HuH-7.5 (cell line): ENCODE results near the gene PGAM5.
"Not testable (repeated sequence)": the region's sequence is repeated elsewhere in the genome, so short reads cannot be mapped to it uniquely, and the experiment has no call there.

Experiments used
- DNase-seq: peaks from one replicate; pipeline ENCODE4 v3.0.0; 2011; ENCODE audit warnings: low spot score

Gene PGAM5

GRCh38 chr12:132689227-132689626 lies 21.4 kb upstream of the PGAM5 start:
- peak; percentile 46 for DNase-seq

DNA sequence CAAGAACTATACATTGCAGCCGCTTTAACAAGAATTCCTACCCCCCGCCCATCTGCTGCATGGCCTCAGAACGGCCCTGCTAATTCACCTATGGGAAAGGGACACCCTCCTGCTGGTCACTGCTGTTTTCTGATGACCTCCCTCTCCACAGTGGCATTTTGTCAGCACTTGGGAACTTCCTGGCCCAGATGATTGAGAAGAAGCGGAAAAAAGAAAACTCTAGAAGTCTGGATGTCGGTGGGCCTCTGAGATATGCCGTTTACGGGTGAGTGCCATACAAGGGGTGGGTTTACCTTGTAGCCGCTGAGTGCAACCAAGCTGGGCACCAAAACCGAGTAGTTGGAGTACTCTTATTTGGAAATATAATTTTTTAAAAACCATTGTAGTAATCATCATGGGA lies 20.5 kb upstream of the PGAM5 start:
- no peak for DNase-seq

DNA sequence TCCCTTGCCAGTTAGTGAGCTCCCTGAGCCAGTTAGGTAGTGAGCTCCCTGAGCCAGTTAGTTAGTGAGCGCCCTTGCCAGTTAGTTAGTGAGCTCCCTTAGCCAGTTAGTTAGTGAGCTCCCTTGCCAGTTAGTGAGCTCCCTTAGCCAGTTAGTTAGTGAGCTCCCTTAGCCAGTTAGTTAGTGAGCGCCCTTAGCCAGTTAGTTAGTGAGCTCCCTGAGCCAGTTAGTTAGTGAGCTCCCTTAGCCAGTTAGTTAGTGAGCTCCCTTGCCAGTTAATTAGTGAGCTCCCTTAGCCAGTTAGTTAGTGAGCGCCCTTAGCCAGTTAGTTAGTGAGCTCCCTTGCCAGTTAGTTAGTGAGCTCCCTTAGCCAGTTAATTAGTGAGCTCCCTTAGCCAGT lies 18.6 kb upstream of the PGAM5 start:
- not testable (repeated sequence) for DNase-seq

- not testable (repeated sequence) for DNase-seq
These were observed 15.8 kb upstream of the PGAM5 start for GRCh38 chr12:132694888-132695287.

DNA sequence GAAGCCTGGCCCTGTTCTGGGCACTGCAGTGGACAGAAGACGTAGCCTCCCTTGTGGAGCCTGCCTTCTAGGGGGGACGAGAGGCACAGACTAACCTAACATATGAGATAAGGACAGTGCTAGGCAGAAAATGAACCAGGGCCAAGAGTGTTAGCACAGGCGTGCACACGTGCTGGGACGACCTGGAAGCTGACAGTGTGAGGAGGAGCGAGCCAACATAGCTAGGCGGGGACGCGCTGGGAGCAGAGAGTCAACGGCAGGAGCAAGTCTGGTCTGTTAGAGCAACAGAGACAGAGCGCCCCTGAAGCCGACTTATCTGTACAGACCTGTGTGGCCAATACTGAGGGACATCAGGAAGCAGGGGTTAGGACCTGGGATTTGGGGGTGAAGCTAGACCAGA lies 15.2 kb upstream of the PGAM5 start:
- DNase-seq = no peak

GRCh38 chr12:132698341-132698740 lies 12.3 kb upstream of the PGAM5 start:
- DNase-seq = no peak

DNA sequence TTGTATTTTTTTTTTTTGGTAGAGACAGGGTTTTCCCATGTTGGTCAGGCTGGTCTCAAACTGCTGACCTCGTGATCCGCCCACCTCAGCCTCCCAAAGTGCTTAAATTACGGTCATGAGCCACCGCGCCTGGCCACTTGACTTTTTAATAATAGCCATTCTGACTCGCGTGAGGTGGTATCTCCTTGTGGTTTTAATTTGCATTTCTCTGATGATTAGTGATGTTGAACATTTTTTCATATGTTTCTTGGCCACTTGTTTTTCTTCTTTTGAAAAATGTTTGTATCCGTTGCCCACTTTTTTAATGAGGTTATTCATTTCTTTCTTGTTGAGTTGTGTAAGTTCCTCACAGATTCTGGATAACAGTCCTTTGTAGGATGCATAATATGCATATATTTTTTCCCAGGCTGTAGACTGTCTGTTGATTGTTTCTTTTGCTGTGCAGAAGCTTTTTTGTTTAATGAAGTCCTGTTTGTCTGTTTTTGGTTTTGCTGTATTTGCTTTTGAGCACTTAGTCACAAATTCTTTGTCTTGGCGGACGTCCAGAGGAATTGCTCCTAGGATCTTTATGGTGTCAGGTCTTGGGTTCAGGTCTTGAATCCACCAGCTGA lies 10.3 kb upstream of the PGAM5 start:
- no peak for DNase-seq

DNA sequence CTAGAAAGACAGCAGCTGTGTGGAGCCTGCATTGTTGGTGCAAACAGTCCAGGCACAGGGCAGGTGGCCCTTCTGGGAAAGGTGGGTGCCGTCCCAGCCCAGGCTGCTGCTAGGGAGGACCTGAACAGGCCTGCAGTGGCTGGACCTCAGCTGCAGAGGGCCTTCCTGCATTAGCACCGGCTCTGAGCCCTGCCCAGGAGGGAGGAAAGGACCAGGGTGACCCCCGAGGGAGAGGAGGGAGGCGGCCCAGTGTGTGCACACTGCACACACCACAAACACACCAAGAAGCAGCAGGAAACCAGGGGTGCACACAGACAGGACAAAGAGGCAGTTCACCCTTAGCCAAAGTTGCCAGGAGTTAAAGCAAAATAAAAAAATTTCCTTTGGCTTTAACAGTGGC lies 8.0 kb upstream of the PGAM5 start:
- DNase-seq = no peak

- DNase-seq = no peak
These were observed 7.0 kb upstream of the PGAM5 start for GRCh38 chr12:132703641-132704040.

DNA sequence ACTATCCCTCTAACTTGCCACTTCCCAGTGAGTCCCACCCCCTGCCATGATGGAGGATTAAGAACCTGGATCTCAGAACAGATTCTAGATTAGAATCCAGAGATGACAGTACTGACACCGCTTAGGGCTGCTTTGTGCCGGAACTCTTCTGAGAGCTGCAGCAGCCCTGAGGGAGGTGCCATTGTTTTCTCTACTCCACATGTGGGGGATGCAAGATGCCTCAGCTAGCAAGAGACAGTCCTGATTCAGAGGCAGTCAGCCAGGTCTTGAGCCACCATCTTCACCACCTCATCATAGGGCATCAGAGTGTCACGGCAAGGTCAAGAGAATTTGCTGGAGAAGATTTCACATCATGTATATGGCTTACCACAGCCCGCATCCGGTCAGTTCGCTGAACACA lies 3.4 kb upstream of the PGAM5 start:
- no peak for DNase-seq

- no peak for DNase-seq
These were observed 2.5 kb upstream of the PGAM5 start for GRCh38 chr12:132708150-132708549.

GRCh38 chr12:132710043-132710404 lies 618 bp upstream of the PGAM5 start:
- DNase-seq = no peak

DNA sequence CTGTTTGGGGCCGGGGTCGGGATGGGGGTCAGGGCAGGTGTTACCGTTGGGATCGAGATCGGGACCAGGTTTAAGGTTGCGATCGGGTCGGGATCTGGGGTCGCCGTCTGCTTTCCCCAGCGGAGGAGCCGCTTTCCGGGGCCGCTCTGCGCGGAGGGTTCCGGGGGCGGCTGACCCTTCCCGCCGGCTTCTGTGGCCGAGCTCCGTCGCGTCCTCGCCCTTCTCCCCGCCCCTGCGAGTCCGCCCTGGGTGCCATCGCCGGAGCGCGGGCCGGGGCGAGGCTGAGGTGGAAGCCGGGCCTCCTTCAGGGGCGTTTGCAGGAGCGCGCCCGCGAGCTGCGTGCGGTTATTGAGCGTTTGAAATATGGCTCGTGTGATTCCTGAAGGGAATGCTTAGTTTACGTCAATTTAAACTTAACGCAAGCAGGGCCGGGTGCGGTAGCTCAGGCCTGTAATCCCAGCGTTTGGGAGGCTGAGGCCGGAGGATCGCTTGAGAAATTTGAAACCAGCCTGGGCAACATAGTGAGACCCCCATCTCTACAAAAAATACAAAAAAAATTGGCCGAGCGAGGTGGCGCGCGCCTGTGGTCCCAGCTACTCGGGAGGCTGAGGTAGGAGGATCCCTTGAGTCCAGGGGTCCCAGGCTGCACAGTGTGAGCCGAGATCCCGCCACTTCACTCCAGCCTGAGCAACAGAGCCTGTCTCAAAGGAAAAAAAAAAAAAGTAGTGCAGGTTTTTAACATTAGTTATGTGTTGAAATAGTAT lies 620 bp downstream of the PGAM5 start:
- no peak for DNase-seq

DNA sequence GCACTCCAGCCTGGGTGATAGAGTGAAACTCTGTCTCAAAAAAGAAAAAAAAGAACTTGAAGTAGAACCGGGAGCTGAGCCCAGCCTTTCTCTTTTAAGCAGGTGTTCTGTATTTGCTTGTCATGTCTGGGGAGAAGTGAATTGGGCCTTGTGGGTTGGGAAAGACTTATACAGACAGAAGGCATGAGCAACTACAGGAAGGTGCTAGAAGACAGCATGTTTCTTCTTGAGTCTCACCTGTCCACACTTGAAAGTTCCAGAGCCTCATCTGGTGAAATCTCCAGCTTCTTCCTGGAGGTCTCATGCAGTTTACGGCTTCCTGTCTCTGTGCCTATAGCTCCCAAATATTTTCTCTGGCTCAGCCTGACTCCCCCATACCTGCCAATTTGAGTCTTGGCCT lies 2.5 kb downstream of the PGAM5 start:
- no peak for DNase-seq

DNA sequence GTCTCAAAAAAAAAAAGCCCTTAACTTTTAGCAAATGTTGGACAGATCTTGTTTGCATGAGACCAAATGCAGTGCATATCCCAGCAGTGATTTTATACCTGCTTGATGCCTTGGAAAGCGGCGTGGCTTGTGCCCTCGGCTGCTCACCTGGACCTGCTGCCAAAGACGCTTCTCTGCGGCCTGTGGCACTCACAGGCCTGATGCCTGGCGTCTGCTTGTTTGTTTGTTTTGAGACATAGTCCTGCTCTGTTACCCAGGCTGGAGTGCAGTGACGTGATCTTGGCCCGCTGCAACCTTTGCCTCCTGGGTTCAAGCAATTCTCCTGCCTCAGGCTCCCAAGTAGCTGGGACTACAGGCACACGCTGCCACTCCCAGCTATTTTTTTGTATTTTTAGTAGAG lies 5.2 kb downstream of the PGAM5 start:
- DNase-seq = no peak

GRCh38 chr12:132716356-132716755 lies 5.7 kb downstream of the PGAM5 start:
- DNase-seq = no peak

- DNase-seq = no peak
These were observed 6.4 kb downstream of the PGAM5 start for GRCh38 chr12:132717011-132717410.

GRCh38 chr12:132717531-132718387 lies 7.1 kb downstream of the PGAM5 start:
- no peak for DNase-seq

GRCh38 chr12:132718644-132719043 lies 8.0 kb downstream of the PGAM5 start:
- DNase-seq = no peak

DNA sequence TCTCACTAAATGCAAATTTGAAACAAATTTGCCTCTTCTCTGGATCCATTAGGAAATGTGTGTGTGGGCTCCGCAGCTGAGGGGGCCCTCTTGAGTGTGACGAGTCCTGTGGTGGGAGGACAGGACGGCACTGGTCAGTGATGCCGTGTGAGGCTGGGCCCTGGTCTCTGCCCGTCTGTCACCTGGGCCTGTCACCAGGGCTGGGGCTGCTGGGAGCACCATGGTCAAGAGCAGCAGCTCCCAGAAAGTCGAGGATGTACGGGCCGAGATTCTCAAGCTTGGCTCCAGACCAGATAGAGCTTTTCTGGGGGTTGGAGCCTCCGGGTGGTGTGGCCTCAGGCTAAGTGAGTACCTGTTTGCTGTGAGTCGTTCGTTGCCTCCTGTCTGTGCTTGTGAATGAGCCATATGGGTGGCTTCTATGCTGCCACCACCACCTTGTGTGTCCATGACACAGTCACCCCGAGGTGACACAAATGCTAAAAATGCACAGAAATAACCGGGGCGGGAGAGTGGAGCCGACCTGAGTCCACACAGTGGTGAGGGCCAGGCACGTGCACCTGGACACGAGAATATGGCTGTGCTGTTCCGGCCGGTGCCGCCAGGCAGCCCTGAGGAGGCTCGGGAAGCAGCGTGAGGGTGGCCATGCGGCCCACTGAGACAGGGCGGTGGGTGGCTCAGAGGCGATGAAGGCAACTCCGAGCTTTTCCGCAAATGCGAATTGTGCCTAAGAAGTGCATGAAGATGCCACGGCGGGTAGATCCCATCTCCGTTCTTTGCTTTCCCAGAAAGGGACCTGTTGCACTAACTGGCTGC lies 8.7 kb downstream of the PGAM5 start:
- DNase-seq = no peak

- DNase-seq = no peak
These were observed 9.3 kb downstream of the PGAM5 start for GRCh38 chr12:132719954-132720324.

GRCh38 chr12:132720606-132721345 lies 10.1 kb downstream of the PGAM5 start:
- no peak for DNase-seq
